Activated B cell treated with CpG ODN at 0.5 μM for 24 hours (primary cell): ENCODE data around the gene SLC38A5. TPM values are rescaled to one million over a fixed set of nuclear protein-coding genes. Genes with fewer than 3 reads are reported as not detected.

Source experiments
- ATAC-seq: fragments of 200-7000 bp; cut with Tn5 transposase; one replicate; pipeline ENCODE4 v1.10.0; 2021; ENCODE audit warnings: low read depth, mild to moderate bottlenecking, moderate library complexity
- CTCF ChIA-PET: fragments of 350-600 bp; sonication (Branson Sonifier 250); formaldehyde crosslinking; loops from one replicate; lab custom pipeline; 2021; ENCODE audit warnings: antibody characterized with exemption; lab: Charles Lee
- POLR2A ChIA-PET: fragments of 350-600 bp; sonication (Branson Sonifier 250); formaldehyde crosslinking; loops from one replicate; lab custom pipeline; 2021; ENCODE audit warnings: antibody characterized with exemption; lab: Charles Lee
- DNase-seq: peaks from one replicate; pipeline ENCODE4 v3.0.0; 2022
- H3K27ac Mint-ChIP-seq: one replicate; pipeline ENCODE4 v1.8.0; 2020; ENCODE audit warnings: mixed read lengths
- H3K27me3 Mint-ChIP-seq: one replicate; pipeline ENCODE4 v1.8.0; 2021; ENCODE audit warnings: mixed read lengths
- H3K36me3 Mint-ChIP-seq: one replicate; pipeline ENCODE4 v1.8.0; 2021; ENCODE audit warnings: low read depth, mixed read lengths
- H3K4me1 Mint-ChIP-seq: one replicate; pipeline ENCODE4 v1.8.0; 2021; ENCODE audit warnings: mixed read lengths
- H3K4me3 Mint-ChIP-seq: one replicate; pipeline ENCODE4 v1.8.0; 2020; ENCODE audit warnings: mild to moderate bottlenecking, mixed read lengths
- H3K9me3 Mint-ChIP-seq: one replicate; pipeline ENCODE4 v1.8.0; 2020; ENCODE audit warnings: mixed read lengths
- CTCF ChIP-seq: fragments of 200-600 bp; IDR thresholded peaks from one replicate; pipeline ENCODE4 v1.8.0; 2022; ENCODE audit warnings: antibody characterized with exemption, mild to moderate bottlenecking
- intact Hi-C: fragments of 100-400 bp; cut with micrococcal nuclease; formaldehyde crosslinking; loops from one replicate; pipeline ENCODE4 v1.15.1; 2024
- total RNA-seq: library from RNA; stranded (reverse); gene quantifications from 2 replicates; pipeline ENCODE4 v1.2.3, GENCODE V29; 2022

Gene SLC38A5
- total RNA-seq, 1 donor from 2014 or later = 23.5 TPM

GRCh38 chrX:48505481-48505880, 35.4 kb upstream of the SLC38A5 start:
- H3K4me3 Mint-ChIP-seq = no peak overlapping the region
- DNase-seq (no peak), ATAC-seq (no peak)
- H3K27ac Mint-ChIP-seq = no peak overlapping the region
- H3K27me3 Mint-ChIP-seq = no peaks in the 10 kb centered on the region
- POLR2A ChIA-PET = no interaction called here
- intact Hi-C loops = loop anchor here (5.0 kb wide), 1 partner anchor 38 kb away; no protein-coding TSS in a partner anchor
- peaks cover 11% of the 10 kb centered on the region for H3K4me1 Mint-ChIP-seq
- no peak for TF ChIP-seq CTCF
- CTCF ChIA-PET = no interaction called here
- H3K9me3 Mint-ChIP-seq = no peaks in the 10 kb centered on the region
- H3K36me3 Mint-ChIP-seq = peaks cover 2% of the 10 kb centered on the region

GRCh38 chrX:48504261-48504660, 34.2 kb upstream of the SLC38A5 start:
- intact Hi-C loops = no loop called here
- no peak overlapping the region for H3K27ac Mint-ChIP-seq
- peaks cover 2% of the 10 kb centered on the region for H3K36me3 Mint-ChIP-seq
- H3K4me3 Mint-ChIP-seq = no peak overlapping the region
- peaks cover 4% of the 10 kb centered on the region for H3K4me1 Mint-ChIP-seq
- no peak for DNase-seq
- CTCF ChIA-PET = interaction anchor here (0.7 kb wide), 1 partner anchor 519 kb away, joined by 4 read pairs; no protein-coding TSS in a partner anchor
- H3K9me3 Mint-ChIP-seq = no peaks in the 10 kb centered on the region
- no peaks in the 10 kb centered on the region for H3K27me3 Mint-ChIP-seq
- ATAC-seq = no peak
- POLR2A ChIA-PET = no interaction called here
- no peak for TF ChIP-seq CTCF

- H3K27ac Mint-ChIP-seq = no peak overlapping the region
- DNase-seq (no peak), ATAC-seq (no peak)
- no peaks in the 10 kb centered on the region for H3K36me3 Mint-ChIP-seq
- H3K9me3 Mint-ChIP-seq = no peaks in the 10 kb centered on the region
- intact Hi-C loops = no loop called here
- H3K4me3 Mint-ChIP-seq = no peak overlapping the region
- TF ChIP-seq CTCF = no peak
- CTCF ChIA-PET = no interaction called here
- POLR2A ChIA-PET = no interaction called here
- H3K4me1 Mint-ChIP-seq = no peaks in the 10 kb centered on the region
- peaks cover 2% of the 10 kb centered on the region for H3K27me3 Mint-ChIP-seq
These were observed 28.3 kb upstream of the SLC38A5 start for GRCh38 chrX:48498374-48498809.

- Mint-ChIP-seq H3K27me3 (peaks cover 2% of the 10 kb centered on the region), H3K36me3 (no peaks in the 10 kb centered on the region), H3K9me3 (no peaks in the 10 kb centered on the region), H3K4me1 (no peaks in the 10 kb centered on the region), H3K4me3 (no peak overlapping the region), H3K27ac (no peak overlapping the region)
- ATAC-seq (no peak), DNase-seq (no peak)
- TF ChIP-seq CTCF = no peak
- intact Hi-C loops = no loop called here
- ChIA-PET CTCF (interaction anchor here (0.6 kb wide), 1 partner anchor 662 kb away, joined by 3 read pairs; no protein-coding TSS in a partner anchor), POLR2A (no interaction called here)
These were observed 27.8 kb upstream of the SLC38A5 start for GRCh38 chrX:48497871-48498270.

GRCh38 chrX:48496660-48497059, 26.6 kb upstream of the SLC38A5 start:
- Mint-ChIP-seq H3K27me3 (peaks cover 2% of the 10 kb centered on the region), H3K4me3 (no peak overlapping the region), H3K9me3 (no peaks in the 10 kb centered on the region), H3K36me3 (no peaks in the 10 kb centered on the region), H3K27ac (no peak overlapping the region), H3K4me1 (no peaks in the 10 kb centered on the region)
- intact Hi-C loops = no loop called here
- DNase-seq = no peak
- no peak for ATAC-seq
- TF ChIP-seq CTCF = no peak
- CTCF ChIA-PET = no interaction called here
- POLR2A ChIA-PET = interaction anchor here (0.6 kb wide), 1 partner anchor 54 kb away, joined by 3 read pairs; no protein-coding TSS in a partner anchor
